Omental fat pad (tissue), 4 donors: ENCODE measurements around the gene SULT2B1. TPM values are rescaled to one million over a fixed set of nuclear protein-coding genes. Genes with fewer than 3 reads are reported as not detected.
A peak's percentile ranks its signal among the peaks of the same experiment; 100 is the strongest.

ENCODE experiments used
- ATAC-seq: fragments of 150-250 bp; one replicate; pipeline ENCODE4 v1.9.1; 2016; ENCODE audit warnings: mild to moderate bottlenecking, moderate library complexity; ENCODE audit not compliant: low FRiP score
- DNase-seq: peaks from one replicate; pipeline ENCODE4 v3.0.0-alpha.2; 2019; ENCODE audit warnings: low spot score
- CTCF ChIP-seq, 3 donors: fragments of 450-650 bp; IDR thresholded peaks; one replicate each; pipeline ENCODE4 v1.5.1; 2016 to 2017; ENCODE audit warnings: antibody characterized with exemption in 3 of 3, mild to moderate bottlenecking in 3 of 3, moderate library complexity in 2 of 3
- total RNA-seq, 4 donors: library from RNA; depleted of rRNA; stranded (reverse); fragments of >200 nt; gene quantifications; one replicate each; pipeline ENCODE4 v1.1.0, GENCODE V29; 2016

Gene SULT2B1
- total RNA-seq, 4 donors from 2014 or later, result not detected

DNA sequence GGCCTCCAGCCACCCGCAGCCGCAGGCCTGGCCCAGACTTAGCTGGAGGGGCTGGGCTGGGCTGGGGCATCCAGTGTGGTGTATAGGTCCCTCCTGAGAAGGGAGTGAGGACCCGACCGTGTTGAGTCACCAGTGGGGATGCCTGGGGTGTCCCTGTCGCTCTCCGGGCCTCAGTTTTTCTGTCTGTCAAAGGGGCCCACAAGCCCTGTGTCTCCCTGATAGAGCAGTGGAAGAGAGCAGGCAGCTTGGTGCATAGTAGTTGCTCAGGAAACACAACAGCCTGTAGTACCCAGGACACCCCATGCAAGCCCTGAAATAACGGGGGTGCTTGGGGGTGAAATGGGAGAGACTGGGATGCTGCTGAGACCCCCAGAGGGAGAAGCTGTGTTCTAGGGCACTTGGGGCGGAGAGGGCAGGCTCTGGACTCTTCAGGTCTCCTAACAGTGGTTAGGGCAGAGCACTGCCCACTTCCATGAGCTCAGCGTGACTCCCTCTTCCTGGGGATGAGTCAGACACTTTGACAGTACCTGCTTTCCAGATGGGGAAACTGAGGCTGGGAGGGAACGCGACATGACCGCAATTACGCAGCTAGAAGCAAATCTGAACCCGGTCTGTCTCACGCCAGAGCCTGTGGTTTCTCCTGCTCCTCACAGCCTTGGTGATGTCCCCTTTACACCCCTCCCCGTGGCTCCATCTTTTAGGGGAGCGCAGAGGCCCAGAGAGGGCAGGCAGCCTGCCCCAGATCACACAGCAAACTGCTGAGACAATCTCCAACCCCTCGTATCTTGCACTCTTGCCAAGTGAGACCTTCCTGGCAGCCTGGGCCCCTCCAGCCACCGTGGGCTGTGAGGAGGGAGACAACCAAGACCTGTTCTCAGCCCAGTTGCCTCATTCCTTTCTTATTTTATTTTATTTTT is 692 bp downstream of the SULT2B1 start:
- TF ChIP-seq CTCF (IDR thresholded peaks at IDR 0.05), result no peak
- no peak for ATAC-seq
- no peak for DNase-seq

- no peak for TF ChIP-seq CTCF (IDR thresholded peaks at IDR 0.05)
- DNase-seq (no peak), ATAC-seq (peak; percentile 61)
Observed at GRCh38 chr19:48553676-48554384, 1.9 kb downstream of the SULT2B1 start.

- TF ChIP-seq CTCF (IDR thresholded peaks at IDR 0.05), result no peak
- ATAC-seq, result peak; percentile 3
- DNase-seq, result no peak
Observed at GRCh38 chr19:48554385-48555091, 2.6 kb downstream of the SULT2B1 start.

- no peak for DNase-seq
- no peak for TF ChIP-seq CTCF (IDR thresholded peaks at IDR 0.05)
- ATAC-seq, result peak; percentile 57
Observed at GRCh38 chr19:48556163-48556562, 4.2 kb downstream of the SULT2B1 start.

DNA sequence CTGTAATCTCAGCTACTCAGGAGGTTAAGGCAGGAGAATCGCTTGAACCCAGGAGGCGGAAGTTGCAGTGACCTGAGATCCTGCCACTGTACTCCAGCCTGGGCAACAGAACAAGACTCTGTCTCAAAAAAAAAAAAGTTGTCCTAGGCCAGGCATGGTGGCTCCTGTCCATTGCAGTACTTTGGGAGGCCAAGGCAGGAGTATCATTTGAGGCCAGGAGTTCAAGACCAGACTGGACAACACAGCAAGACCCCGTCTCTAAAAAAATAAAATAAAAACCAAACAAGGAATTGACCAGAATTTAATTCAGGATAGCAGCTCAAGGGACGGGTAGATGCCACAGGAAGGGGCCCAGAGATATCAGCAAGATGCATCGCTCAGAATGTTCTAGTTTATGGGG is 4.9 kb downstream of the SULT2B1 start:
- DNase-seq (no peak), ATAC-seq (no peak)
- no peak for TF ChIP-seq CTCF (IDR thresholded peaks at IDR 0.05)

GRCh38 chr19:48558018-48558684 is 6.2 kb downstream of the SULT2B1 start:
- DNase-seq, result no peak
- no peak for TF ChIP-seq CTCF (IDR thresholded peaks at IDR 0.05)
- ATAC-seq, result peak; percentile 39
